ENCODE results near the gene CNPY1.

CNPY1 gene

DNA sequence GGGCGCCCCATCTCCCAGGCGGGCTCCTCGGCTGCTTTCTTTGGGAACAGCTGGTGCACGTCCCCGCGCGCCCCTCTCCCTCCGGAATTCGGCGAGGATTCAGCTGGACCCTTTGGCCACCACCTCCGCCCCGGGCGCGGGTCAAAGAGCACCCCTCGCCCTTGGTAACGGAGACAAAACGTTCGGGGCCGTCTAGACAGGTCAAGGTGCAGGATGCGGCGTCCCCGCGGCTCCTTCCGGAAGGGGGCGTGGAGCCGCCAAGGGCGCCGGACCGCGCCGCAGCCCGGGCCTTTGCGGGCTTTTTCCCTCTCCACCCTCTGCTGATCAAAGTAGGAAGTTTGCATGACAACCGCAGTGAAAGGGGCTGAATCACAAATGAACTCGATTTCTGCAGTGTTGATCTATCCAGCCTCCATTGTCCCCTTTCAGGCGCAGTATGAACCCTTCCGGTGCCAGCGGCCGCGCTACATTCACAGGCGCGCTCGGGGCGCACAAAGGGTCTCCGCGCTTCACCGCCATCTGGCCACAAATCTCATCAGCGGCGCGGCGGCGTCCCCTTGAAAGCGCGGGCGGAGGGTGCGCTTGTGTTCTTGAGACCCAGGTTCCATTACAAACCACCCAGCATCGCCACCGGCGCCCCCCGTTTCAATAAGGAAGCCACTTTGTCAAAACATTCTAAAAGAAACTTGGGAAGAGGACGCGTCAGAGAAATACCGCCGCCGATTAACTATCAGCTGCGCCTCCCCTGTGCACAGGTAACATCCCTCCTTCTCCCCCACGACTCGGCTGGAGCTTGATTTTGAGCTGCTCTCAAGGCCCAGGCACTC is 36.4 kb downstream of the CNPY1 start:
- TF ChIP-seq RAD21 (IDR thresholded peaks at IDR 0.05; ENCODE audit: low read depth) (no peak), TEAD4 (IDR thresholded peaks at IDR 0.05) (no peak), TAF1 (IDR thresholded peaks at IDR 0.05; ENCODE audit: low read depth) (no peak), CREB1 (IDR thresholded peaks at IDR 0.05; ENCODE audit: low read depth) (no peak), NFIC (IDR thresholded peaks at IDR 0.05) (no peak), YY1 (IDR thresholded peaks at IDR 0.05; ENCODE audit: low read depth) (no peak), FOXM1 (IDR thresholded peaks at IDR 0.05; ENCODE audit: borderline replicate concordance, low read depth) (no peak), CEBPB (IDR thresholded peaks at IDR 0.05) (no peak), TCF12 (IDR thresholded peaks at IDR 0.05; ENCODE audit: low read depth) (no peak), ZBTB7A (IDR thresholded peaks at IDR 0.05; ENCODE audit: low read depth) (no peak), EGR1 (IDR thresholded peaks at IDR 0.05) (no peak), EP300 (IDR thresholded peaks at IDR 0.05; ENCODE audit: borderline replicate concordance) (no peak)
- TF ChIP-seq, protein P1, sequence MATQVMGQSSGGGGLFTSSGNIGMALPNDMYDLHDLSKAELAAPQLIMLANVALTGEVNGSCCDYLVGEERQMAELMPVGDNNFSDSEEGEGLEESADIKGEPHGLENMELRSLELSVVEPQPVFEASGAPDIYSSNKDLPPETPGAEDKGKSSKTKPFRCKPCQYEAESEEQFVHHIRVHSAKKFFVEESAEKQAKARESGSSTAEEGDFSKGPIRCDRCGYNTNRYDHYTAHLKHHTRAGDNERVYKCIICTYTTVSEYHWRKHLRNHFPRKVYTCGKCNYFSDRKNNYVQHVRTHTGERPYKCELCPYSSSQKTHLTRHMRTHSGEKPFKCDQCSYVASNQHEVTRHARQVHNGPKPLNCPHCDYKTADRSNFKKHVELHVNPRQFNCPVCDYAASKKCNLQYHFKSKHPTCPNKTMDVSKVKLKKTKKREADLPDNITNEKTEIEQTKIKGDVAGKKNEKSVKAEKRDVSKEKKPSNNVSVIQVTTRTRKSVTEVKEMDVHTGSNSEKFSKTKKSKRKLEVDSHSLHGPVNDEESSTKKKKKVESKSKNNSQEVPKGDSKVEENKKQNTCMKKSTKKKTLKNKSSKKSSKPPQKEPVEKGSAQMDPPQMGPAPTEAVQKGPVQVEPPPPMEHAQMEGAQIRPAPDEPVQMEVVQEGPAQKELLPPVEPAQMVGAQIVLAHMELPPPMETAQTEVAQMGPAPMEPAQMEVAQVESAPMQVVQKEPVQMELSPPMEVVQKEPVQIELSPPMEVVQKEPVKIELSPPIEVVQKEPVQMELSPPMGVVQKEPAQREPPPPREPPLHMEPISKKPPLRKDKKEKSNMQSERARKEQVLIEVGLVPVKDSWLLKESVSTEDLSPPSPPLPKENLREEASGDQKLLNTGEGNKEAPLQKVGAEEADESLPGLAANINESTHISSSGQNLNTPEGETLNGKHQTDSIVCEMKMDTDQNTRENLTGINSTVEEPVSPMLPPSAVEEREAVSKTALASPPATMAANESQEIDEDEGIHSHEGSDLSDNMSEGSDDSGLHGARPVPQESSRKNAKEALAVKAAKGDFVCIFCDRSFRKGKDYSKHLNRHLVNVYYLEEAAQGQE (IDR thresholded peaks at IDR 0.05; ENCODE audit: low read depth): no peak
- TF ChIP-seq, protein P2, sequence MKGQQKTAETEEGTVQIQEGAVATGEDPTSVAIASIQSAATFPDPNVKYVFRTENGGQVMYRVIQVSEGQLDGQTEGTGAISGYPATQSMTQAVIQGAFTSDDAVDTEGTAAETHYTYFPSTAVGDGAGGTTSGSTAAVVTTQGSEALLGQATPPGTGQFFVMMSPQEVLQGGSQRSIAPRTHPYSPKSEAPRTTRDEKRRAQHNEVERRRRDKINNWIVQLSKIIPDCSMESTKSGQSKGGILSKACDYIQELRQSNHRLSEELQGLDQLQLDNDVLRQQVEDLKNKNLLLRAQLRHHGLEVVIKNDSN (IDR thresholded peaks at IDR 0.05): no peak

DNA sequence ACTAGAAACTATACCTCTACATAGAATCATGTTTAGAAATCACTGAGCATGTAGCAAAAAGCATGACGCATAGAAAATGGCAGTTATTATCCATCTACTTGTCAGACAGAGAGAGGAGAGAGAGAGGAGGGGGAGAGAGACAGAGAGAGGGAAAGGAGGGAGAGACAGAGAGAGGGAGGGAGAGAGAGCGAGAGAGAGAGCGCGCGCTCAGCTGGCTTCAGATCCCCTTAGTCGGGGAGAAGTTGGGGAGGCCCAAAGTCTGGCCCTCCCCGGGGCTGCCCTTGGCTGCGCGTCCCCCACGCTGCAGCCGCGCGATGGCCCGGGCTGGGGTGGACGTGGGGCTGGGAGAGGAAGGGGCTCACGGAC is 37.0 kb downstream of the CNPY1 start:
- TF ChIP-seq FOXM1 (IDR thresholded peaks at IDR 0.05; ENCODE audit: borderline replicate concordance, low read depth): no peak
- no peak for TF ChIP-seq TCF12 (IDR thresholded peaks at IDR 0.05; ENCODE audit: low read depth)
- TF ChIP-seq, protein P2 (IDR thresholded peaks at IDR 0.05): no peak
- TF ChIP-seq RAD21 (IDR thresholded peaks at IDR 0.05; ENCODE audit: low read depth): no peak
- TF ChIP-seq, protein P1 (IDR thresholded peaks at IDR 0.05; ENCODE audit: low read depth): no peak
- TF ChIP-seq TEAD4 (IDR thresholded peaks at IDR 0.05): no peak
- TF ChIP-seq EP300 (IDR thresholded peaks at IDR 0.05; ENCODE audit: borderline replicate concordance): no peak
- no peak for TF ChIP-seq CREB1 (IDR thresholded peaks at IDR 0.05; ENCODE audit: low read depth)
- TF ChIP-seq CEBPB (IDR thresholded peaks at IDR 0.05): no peak
- no peak for TF ChIP-seq ZBTB7A (IDR thresholded peaks at IDR 0.05; ENCODE audit: low read depth)
- no peak for TF ChIP-seq EGR1 (IDR thresholded peaks at IDR 0.05)
- TF ChIP-seq TAF1 (IDR thresholded peaks at IDR 0.05; ENCODE audit: low read depth): no peak
- no peak for TF ChIP-seq YY1 (IDR thresholded peaks at IDR 0.05; ENCODE audit: low read depth)
- TF ChIP-seq NFIC (IDR thresholded peaks at IDR 0.05): no peak

DNA sequence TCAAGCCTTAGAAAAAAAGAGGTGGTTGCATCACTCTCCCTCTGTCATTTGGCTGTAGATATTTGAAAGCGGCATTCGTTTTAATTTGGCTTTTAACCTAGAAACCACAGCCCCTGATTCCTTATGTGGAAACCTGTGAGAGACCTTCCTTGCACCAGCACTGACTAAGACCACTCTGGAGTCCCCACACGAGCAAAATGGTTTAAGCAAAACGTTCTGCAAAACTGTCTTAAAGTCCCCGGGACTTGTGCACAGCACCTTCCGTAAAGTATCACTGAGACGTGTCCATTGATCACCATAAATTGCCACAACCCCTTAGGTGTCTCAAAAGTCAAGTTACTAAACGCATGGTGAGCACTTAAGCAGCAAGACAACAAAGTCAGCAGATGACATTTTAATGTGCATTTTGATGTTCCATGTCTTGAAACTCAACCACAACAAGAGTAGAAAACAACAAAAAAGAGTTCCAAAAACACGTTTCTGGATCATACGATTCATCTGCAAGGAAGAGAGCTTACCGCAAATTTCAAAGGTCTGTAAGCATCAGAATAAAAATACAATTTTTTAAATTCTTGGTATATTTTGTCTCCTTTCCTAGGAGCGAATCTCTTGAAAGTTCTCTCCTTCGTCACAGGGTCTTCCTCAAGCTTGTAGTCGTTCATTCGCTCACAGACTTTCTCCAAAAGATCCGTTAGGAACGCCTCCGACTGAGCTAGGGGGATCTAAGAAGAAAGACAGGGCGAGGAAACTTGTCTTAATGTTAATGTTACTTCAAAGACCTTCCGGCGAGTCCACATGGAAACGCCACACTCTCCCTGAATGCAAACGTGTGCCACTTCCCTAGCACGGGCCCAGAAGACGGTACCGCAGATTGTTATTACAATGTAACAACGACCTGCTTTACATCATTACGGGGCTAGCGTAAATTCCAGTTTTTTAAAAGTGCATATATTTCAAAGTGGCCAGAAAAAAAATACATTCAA is 37.7 kb downstream of the CNPY1 start:
- TF ChIP-seq CREB1 (IDR thresholded peaks at IDR 0.05; ENCODE audit: low read depth) (no peak), TAF1 (IDR thresholded peaks at IDR 0.05; ENCODE audit: low read depth) (no peak), NFIC (IDR thresholded peaks at IDR 0.05) (no peak)

DNA sequence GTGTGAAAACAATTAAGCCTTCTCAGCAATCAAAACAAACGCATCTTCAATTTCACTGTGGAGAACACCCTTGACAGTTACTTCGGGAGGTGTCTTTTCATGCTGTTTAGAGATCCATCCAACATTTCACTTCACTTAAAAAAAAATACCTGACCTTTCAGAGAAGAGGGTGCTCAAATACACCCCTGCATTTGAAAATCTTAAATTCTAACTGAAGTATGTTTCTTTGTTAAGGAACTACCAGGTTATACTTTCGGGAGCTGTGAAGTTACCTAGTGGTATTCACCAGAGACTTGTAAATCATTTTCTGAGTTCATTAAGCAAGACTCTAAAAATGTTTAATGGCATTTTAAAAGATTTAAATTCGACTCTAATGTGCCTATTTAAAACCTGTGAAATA is 38.8 kb downstream of the CNPY1 start:
- TF ChIP-seq EGR1 (IDR thresholded peaks at IDR 0.05) (no peak), TAF1 (IDR thresholded peaks at IDR 0.05; ENCODE audit: low read depth) (no peak), ZBTB7A (IDR thresholded peaks at IDR 0.05; ENCODE audit: low read depth) (no peak)
- TF ChIP-seq, protein P1 (IDR thresholded peaks at IDR 0.05; ENCODE audit: low read depth): no peak
- TF ChIP-seq, protein P2 (IDR thresholded peaks at IDR 0.05): no peak
